Measurements from ENCODE around the gene CARS2.

DNA sequence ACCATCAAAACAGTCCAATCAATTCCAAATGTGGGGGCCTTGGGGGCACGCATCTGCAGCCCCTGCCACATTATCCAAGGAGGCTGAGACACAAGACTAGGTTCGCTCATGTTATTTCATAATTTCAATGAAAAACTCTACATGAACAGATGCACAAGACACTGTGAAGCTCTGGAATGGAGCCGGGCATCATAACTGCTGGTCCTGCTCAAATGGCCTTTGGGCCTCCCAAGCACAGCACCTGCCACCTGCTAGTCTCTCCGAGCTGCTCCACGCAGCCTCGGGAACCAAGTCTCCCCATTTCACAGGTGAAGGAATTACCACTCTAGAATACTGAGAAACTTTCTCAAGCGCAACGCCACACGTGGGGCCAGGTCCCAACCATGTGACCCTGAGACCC is 16.9 kb downstream of the CARS2 start:
- TF ChIP-seq, protein P1, sequence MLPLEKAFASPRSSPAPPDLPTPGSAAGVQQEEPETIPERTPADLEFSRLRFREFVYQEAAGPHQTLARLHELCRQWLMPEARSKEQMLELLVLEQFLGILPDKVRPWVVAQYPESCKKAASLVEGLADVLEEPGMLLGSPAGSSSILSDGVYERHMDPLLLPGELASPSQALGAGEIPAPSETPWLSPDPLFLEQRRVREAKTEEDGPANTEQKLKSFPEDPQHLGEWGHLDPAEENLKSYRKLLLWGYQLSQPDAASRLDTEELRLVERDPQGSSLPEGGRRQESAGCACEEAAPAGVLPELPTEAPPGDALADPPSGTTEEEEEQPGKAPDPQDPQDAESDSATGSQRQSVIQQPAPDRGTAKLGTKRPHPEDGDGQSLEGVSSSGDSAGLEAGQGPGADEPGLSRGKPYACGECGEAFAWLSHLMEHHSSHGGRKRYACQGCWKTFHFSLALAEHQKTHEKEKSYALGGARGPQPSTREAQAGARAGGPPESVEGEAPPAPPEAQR (tag by site-specific recombination; IDR thresholded peaks at IDR 0.05): no peak
- no peak for TF ChIP-seq ZBTB48 (tag by site-specific recombination; IDR thresholded peaks at IDR 0.05)
- TF ChIP-seq CTCF (tag by site-specific recombination; IDR thresholded peaks at IDR 0.05): no peak
- TF ChIP-seq, protein P2, sequence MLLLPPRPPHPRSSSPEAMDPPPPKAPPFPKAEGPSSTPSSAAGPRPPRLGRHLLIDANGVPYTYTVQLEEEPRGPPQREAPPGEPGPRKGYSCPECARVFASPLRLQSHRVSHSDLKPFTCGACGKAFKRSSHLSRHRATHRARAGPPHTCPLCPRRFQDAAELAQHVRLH (tag by site-specific recombination; IDR thresholded peaks at IDR 0.05): no peak
- TF ChIP-seq ZNF302 (tag by site-specific recombination; IDR thresholded peaks at IDR 0.05; ENCODE audit: low read depth): no peak
- no peak for TF ChIP-seq ZNF747 (tag by site-specific recombination; IDR thresholded peaks at IDR 0.05)
- no peak for TF ChIP-seq ZNF558 (tag by site-specific recombination; IDR thresholded peaks at IDR 0.05)
- TF ChIP-seq ZNF549 (tag by site-specific recombination; IDR thresholded peaks at IDR 0.05): no peak
- no peak for TF ChIP-seq ZNF514 (tag by site-specific recombination; IDR thresholded peaks at IDR 0.05)
- no peak for TF ChIP-seq ZNF114 (tag by site-specific recombination; IDR thresholded peaks at IDR 0.05)
- TF ChIP-seq ZNF830 (tag by site-specific recombination; IDR thresholded peaks at IDR 0.05; ENCODE audit: low read depth): no peak
- TF ChIP-seq ZNF473 (tag by site-specific recombination; IDR thresholded peaks at IDR 0.05): no peak

Measured in HEK293 (cell line).